ENCODE measurements around the gene MITD1. TPM values are rescaled to one million over a fixed set of nuclear protein-coding genes. Genes with fewer than 3 reads are reported as not detected.
"Not testable (repeated sequence)": the region's sequence is repeated elsewhere in the genome, so short reads cannot be mapped to it uniquely, and the experiment has no call there.

MITD1 gene
- total RNA-seq, result 44.5 and 49.0 TPM in 2 replicates

DNA sequence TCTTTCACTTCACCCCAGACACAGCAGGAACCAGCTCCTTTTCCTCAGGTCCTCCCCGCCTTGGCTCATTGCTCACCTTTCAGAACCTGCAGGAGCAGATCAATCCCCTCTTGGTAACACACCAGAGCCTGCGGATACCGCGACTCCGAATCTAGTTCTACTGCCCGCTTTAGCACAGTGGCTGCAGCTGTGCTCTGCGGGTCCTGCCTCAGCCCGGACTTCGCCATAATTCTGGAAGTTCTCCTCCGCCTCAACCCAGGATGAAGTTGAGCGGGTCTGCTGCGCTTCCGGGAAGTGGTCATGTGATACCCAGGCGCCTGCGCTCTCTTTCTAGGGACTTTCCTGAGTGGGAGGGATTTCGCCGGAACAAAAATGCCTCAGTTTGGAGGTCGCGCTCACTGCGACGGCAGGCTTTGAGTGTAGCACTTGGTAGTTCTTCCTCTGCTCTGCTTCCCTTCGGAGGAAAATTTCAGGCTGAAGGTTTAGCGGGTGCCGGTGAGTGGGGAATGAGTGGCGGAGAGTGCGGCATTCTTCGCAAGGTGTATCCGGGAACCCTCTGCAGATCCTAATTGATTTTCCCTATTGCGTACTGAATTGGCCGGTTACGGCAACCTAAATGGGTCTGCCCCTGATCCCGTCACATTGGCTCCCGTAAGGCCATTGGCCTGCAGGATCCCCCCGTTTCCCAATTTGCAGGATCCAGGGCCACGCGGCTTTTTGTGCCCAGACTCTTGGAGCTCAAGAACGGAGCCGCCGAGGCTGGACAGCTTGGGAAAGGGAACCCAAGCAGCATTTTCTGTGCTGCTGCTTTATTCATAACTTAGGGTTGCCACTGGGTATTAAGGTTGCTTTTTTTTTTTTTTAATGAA is at the start of gene MITD1, which contains the start of gene MRPL30:
Gene MITD1 (minus strand): TSS at position 304 of the 869 bp plus-strand sequence. CDS start 77 bp downstream, at position 227.
Gene MRPL30 (plus strand): TSS at position 430 of the 869 bp plus-strand sequence. CDS start 5,020 bp downstream, outside the sequence.
- peak; percentile 93 for DNase-seq (ENCODE audit: extremely low read depth, low read depth, low spot score)

DNA sequence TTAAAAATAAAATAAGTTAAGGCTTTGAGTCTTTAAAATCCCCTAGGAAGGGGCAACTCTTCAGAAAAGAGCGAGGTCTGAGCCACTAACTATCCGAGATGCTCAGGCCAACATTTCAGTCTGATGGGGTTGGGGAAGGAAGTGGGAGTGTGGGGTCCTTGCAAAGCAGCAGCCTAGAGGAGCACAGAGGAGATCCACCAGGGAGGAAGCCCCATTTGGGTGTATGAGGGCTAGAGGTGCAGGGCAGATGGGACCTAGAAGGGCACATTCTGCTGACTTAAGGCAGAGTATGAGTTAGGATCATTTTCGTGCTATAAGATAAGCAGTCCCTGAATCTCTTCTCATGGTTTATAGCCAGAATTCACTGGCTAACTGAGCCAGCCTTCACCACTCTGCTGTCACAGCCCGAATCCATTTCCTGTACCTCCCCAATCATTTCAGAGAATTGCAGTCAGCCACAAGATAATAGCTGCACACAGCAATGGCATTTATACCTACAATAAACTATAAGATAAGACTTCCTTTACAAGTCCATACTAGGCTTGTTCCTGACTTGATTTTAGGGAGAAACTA is 37.2 kb upstream of the MITD1 start:
- DNase-seq (ENCODE audit: extremely low read depth, low read depth, low spot score), result no peak

DNA sequence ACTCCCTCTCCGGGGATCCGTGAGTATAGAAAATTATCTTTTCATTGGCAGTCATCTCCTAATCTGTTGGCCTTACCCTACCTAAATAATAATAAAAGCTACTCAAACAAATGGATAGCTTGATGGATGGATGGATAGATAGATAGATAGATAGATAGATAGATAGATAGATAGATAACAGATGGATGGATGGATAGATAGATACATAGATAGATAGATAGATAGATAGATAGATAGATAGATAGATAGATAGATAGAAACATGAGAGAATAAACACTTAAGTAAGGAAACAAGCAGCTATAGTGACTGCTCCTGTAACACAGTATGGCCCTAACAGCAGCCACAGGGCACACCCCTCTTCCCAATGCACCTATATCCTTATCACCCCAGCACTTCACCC is 35.2 kb upstream of the MITD1 start:
- no peak for DNase-seq (ENCODE audit: extremely low read depth, low read depth, low spot score)

DNA sequence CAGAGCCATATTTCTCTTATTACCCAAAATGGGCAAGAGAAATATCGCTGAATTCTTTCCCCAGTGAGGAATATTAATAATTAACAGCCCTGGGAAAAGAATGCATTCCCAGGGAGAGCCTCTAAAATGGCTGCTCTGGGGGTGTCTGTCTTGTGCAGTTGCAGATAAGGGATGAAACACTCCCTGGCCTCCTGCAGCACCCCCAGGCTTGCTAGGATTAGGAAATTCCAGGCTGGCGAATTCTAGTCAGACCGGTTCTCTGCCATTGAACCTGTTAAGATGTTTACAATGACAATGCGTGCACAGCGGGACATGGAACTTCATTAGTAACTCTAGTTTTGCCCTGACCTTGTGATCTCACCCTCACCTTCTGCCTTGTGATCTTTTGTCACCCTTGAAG is 24.6 kb upstream of the MITD1 start:
- no peak for DNase-seq (ENCODE audit: extremely low read depth, low read depth, low spot score)

DNA sequence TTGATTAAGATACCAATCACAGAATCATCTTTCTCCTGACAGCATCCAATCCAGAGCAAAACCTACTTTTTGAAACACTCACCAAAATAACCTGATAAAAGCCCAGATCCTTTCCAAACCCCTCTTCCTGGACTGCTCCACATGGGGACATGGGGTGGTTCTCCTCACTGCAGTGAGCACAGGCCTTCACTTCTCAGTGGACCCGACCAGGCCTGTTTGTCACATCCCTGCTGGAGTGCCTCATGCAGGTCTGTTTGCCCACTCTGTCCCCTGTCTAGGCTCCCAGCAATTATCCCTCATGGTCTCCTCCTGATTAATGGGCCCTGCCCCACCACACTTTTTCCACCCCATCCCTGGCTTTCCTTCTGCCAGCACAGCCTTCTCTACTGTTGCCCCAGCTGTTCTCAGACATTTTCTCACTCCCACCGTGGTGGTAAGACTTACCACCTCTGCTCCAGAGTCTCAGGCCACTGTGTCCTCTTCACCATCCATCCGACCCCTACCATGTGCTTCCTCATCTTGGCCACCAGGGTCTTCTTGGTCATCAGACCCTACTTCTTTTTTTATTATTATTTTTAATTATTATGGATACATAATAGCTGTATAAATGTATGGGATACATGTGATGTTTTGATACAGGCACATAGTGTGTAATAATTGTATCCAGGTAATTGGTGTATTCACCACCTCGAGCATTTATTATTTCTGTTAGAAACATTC is 21.3 kb upstream of the MITD1 start:
- no peak for DNase-seq (ENCODE audit: extremely low read depth, low read depth, low spot score)

DNA sequence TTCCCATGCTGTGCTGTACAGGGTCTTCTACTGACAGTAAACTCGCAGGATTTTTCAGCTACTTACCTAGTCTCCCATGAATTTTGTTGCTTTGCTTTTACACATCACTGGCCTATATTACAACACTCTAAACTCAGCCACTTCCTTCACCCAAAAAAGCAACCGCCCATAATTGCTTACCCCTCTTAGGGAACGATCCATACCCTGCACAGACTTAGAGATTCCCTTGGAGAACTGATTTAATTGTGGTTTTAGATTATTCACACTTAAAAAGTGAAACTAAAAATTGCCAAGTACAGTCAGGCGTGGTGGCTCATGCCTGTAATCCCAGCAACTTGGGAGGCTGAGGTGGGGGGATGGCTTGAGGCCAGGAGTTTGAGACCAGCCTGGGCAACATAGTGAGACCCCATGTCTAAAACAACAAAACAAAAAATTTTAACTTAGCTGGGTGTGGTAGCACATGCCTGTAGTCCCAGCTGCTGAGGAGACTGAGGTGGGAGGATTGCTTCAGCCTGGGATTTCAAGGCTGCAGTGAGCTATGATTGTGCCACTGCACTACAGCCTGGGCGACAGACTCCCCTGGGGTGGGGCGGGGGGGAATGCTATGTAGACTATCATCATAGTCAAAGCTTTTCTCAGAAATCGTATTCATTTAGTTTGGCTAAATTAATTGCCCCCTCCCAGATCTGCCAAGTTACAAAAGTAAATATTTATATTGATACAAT is 19.4 kb upstream of the MITD1 start:
- no peak for DNase-seq (ENCODE audit: extremely low read depth, low read depth, low spot score)

DNA sequence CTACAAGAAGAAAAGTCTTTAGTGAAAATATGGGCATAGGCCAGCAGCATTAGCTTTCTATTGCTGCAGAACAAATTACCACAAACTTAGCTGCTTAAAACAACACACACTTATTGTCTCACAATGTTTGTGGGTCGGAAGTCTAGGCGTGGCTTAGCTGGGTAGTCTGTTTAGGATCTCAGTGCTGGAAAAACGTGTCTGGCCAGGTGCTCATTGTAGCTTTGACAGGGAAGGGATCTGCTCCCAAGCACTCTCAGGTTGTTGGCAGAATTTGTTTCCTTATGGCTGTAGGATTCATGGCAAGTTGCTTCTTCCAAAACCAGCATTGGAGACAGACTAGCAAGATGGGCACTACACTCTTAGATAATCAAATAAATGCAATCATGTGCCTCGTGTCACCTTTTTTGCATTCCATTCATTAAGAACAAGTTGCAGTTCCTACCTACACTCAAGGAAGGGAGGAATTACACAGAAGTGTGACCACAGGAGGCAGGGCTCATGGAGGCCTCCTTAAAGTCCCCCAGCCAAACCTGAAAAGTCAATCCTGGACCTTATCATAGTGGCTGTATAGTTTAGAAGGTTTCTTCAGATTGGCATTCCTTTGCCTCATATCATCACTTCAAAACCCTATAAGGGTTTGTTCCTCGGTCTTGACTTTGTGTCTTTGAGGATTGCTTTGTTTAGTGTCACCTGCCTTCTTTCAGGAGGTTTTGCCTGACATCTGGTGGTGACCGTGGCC is 17.4 kb upstream of the MITD1 start:
- no peak for DNase-seq (ENCODE audit: extremely low read depth, low read depth, low spot score)

DNA sequence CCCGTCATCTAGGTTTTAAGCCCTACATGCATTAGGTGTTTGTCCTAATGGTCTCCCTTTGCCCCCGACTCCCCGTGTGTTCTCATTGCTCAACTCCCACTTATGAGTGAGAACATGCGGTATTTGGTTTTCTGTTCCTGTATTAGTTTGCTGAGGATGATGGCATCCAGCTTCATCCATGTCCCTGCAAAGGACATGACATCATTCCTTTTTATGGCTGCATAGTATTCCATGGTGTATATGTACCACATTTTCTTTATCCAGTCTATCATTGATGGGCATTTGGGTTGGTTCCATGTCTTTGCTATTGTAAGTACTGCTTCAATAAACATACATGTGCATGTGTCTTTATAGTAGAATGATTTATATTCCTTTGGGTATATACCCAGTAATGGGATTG is 11.5 kb upstream of the MITD1 start:
- DNase-seq (ENCODE audit: extremely low read depth, low read depth, low spot score), result not testable (repeated sequence)

DNA sequence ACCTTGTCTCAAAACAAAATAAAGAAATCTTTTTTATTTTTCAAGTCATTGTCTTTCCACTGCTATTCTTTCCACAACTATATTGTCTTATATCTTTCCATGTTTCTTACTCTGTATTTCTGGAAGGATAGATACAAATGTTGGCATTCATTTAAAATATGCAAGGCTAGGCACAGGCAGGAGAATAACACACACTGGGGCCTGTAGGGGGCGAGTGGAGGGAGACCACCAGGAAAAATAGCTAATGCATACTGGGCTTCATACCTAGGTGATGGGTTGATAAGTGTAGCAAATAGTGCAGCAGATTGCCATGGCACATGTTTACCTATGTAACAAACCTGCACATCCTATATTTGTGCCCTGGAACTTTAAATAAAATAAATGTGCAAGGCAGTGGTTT is 9.7 kb upstream of the MITD1 start:
- DNase-seq (ENCODE audit: extremely low read depth, low read depth, low spot score), result no peak

DNA sequence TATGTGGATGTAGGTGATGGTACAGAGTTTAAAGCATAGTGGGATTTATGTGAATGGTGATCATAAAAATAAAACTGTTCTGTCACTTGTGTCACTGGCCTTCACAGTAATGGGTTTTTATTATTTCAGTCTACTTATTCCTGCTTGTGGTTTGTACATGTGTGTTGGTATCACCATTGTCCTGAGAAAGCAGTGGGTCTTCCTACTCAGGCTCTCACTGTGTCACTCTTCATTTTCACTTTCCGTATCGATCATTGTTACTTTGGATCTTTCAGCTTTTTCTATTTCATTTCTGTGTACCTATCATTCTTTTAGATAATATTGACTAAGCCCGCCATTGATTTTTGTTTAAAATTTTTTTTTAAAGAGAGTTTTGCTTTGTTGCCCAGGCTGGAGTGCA is 7.5 kb upstream of the MITD1 start:
- DNase-seq (ENCODE audit: extremely low read depth, low read depth, low spot score), result no peak

DNA sequence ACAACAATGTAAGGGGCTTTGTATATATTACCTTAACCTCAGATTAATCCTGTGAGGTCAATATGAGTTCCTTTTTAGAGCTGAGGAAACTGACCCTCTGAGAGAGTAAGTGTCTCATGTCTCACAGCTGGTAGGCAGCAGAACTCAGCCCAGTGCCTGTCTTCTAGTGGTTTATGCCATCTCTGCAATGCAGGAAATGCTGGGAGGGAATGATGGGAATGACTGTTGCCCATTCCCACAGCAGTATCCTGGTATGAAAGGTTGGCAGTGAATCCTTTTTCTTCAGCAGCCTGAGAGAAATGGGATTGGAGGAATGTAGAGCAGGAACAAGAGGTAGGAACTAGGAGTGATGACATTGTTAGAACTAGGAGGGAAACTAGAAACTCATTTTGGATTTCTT is 6.2 kb upstream of the MITD1 start:
- DNase-seq (ENCODE audit: extremely low read depth, low read depth, low spot score), result no peak

DNA sequence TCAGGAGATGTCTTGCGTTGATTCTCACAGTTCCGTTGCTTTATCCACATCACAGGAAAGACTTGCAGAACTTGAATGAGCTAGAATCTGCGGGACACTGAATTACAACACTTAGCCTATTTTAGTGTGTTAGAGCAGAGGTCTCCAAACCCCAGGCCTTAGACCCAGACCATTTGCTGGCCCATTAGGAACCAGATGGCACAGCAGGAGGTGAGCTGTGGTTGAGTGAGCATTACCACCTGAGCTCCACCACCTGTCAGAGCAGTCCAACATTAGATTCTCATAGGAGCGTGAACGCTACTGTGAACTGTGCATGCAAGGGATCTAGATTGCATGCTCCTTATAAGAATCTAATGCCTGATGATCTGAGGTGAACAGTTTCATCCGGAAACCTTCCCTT is 4.0 kb upstream of the MITD1 start:
- no peak for DNase-seq (ENCODE audit: extremely low read depth, low read depth, low spot score)

DNA sequence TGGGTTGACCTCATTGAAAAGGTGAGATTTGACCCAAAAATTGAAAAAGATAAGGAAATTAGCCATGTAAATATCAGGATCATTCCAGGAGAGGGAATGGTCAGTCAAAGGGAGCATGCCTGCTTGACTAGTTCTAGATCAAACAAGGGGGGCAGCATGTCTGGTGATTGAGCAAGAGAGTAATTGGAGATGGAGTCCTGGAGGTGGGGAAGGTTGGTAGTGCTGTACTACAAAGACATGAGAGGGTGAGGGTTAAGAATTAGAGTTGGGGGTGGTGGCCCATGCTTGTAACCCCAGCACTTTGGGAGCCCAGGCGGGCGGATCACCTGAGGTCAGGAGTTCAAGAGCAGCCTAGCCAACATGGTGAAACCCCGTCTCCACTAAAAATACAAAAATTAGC is 2.2 kb upstream of the MITD1 start:
- DNase-seq (ENCODE audit: extremely low read depth, low read depth, low spot score), result no peak

DNA sequence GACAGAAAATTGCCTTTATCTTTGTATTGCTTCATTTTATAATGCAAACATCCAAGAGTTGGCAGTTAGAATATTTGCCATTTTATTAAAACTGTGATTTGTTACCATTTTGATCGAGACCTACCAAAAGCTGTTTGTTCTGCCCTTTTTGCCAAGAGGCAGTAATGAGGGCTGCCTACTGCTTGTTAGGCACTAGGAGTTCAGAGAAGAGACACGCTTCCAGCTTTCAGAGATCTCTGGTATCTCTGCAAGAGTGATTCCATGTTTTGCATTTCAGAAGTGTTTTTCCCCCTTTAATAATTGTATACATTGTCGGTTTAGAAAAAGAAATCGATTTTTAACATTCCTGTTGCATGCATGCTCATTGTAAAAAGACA is 754 bp upstream of the MITD1 start:
- no peak for DNase-seq (ENCODE audit: extremely low read depth, low read depth, low spot score)

DNA sequence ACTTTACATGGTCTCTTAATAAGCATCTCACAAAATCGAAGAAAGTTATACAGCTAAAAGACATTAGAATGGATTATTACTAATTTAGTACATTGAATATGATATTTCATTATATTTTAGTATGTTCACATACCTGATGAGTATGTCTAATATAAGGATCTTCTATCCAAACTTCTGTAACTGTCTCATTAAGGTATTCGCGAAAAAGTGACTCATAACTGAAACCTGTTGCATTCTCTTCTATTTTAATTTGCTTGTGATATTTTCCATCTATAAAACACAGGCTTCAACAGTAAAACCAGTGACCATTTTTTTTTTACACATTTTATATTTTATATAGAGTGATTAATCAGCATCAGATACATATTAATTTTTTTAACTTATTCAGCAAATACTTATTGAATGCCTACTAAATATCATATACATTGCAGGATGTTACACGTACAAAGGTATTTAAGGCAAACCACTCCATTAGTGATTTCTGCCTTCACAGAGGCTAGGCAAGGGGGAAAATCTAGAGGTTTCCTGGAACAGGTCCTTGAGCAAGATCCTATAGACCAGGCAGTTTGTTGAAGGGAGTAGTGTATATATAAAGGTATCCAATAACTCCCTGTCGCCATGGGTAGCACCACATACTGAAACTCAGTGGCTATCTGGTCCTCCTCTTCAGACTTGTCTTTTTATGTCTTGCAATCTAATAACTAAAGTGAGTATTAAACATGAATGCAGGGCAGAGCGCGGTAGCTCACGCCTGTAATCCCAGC is 9.3 kb downstream of the MITD1 start:
- DNase-seq (ENCODE audit: extremely low read depth, low read depth, low spot score), result no peak

DNA sequence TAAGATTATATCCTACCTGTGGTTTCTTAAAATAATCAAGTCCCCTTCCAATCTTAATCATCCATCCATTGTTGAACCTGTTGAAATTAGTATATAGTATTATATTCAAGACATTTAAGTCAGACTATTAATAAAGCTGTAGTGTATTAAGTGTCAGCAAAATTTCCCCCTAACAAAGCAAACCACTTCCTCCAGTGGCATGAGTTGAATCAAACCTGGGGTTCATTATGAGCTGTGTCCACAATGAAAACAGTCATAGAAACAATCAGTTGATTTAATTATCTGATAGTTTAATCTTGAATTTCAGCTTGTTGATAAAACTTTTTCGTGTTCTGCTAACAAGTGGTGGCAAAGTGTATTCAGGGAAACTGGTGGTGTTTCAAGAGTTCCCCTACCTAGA is 11.3 kb downstream of the MITD1 start:
- DNase-seq (ENCODE audit: extremely low read depth, low read depth, low spot score), result no peak

DNA sequence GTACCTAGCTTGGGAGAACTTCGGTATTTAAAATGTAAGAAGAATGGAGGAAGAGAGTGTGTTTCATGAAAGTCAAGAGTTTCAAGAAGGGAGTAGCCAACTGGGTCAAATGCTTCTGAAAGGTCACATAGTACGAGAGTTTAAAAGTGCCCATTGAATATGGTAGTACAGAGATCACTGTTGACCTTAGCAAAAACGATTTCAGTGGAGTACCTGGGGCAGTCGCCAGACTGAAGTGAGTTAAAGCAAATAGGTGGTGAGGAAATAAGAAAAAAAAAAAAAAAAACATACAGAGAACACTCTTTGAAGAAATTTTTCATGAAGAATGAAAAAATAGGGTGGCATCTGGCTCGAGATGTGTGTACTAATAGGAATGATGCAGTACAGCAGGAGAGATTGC is 14.6 kb downstream of the MITD1 start:
- DNase-seq (ENCODE audit: extremely low read depth, low read depth, low spot score), result no peak

DNA sequence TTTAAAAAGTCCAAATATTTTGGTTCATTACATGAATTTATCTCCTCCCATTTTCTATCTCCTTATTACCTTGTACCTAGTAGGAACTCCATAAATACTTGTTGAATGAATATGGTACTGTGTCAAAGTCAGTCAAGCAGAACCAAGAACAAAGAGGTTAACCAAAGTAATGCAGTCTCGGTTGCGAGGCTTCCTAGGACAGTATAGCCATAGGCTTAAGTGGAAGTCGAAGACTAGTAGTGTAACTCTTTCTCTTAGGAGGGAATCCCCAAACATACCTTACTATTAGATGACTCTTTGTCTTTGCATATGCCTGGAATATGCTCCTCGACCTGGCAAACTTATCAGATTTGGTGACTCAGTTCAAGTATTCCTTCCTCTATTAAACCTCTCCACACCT is 21.3 kb downstream of the MITD1 start:
- DNase-seq (ENCODE audit: extremely low read depth, low read depth, low spot score), result no peak

DNA sequence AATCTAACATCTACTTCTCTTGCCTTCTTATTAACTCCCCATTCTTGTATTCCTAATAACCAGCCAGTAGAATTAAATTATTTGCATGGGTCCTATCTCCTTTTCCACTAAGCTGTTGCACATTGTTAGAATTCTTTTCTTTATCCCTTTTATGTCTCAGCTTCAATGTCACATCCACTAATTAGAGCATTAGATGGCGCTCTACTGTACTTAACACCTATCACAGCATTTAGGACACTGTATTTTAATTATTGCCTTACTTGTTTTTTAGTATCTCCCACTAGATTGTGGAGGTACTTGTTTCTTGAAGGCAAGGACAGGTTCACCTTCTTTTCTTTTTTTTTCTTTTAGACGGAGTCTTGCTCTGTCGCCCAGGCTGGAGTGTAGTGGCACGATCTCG is 22.3 kb downstream of the MITD1 start:
- DNase-seq (ENCODE audit: extremely low read depth, low read depth, low spot score), result no peak

DNA sequence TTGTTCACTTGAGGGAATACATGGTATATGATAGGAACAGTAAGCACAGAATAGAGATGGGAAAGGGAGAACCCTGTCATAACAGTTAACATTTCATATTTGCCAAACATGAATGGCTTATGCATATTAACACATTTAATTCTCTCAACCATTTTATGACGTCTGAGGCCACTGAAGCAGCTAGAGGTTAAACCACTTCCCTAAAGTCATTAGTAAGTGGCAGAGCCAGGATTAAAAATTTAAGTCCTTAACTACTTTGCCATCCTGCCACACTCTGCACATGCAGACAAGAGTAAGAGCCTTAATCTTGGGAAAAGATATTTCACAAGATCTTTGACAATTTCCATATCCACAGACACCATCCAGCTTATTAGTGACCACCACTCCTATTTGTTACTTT is 24.0 kb downstream of the MITD1 start:
- DNase-seq (ENCODE audit: extremely low read depth, low read depth, low spot score), result no peak
